ENCODE results near the gene SERPING1. TPM values are rescaled to one million over a fixed set of nuclear protein-coding genes. Genes with fewer than 3 reads are reported as not detected.

The SERPING1 gene
- total and polyA plus RNA-seq, 2 of the 13 experiments (the other 11 are each of a cell fraction or from before 2014, with no cell fraction given): 2.0 to 10.4 TPM

GRCh38 chr11:57622263-57622662 is 24.8 kb downstream of the SERPING1 start:
- ChIA-PET POLR2A (interaction anchor here (1.1 kb wide), 1 partner anchor 24 kb away, joined by 5 read pairs; the partner anchor contains the start of gene SERPING1), CTCF (ENCODE audit: low intra/inter-chr PET ratio, low total read pairs) (no interaction called here)
- no TSS peak for BruUV-seq (replicated peaks)
- Histone ChIP-seq H3K9ac (ENCODE audit: insufficient read depth, low read depth, low read length) (no peak overlapping the region), H3K9me3 (ENCODE audit: low read length) (peaks cover 20% of the 10 kb centered on the region), H3K79me2 (ENCODE audit: insufficient read depth, low read length) (no peaks in the 10 kb centered on the region), H4K20me1 (ENCODE audit: insufficient read depth, low read length) (no peaks in the 10 kb centered on the region), H3K36me3 (replicated peaks in 1 of 2; ENCODE audit: control insufficient read depth in 1 of 2, insufficient read depth in 2 of 2, low read length in 2 of 2) (no peaks in the 10 kb centered on the region), H3K4me2 (ENCODE audit: low read depth, low read length) (no peak overlapping the region), H3K27ac (ENCODE audit: extremely low read length, insufficient read depth, low read length) (no peak overlapping the region), H3K4me3 (replicated peaks in 1 of 3; ENCODE audit: insufficient read depth in 1 of 3, low read depth in 2 of 3, low read length in 3 of 3) (no peak overlapping the region), H3K27me3 (ENCODE audit: control insufficient read depth in 1 of 2, insufficient read depth in 2 of 2, low read length in 2 of 2) (no peaks in the 10 kb centered on the region), H3K4me1 (ENCODE audit: insufficient read depth, low read length) (peaks cover 9% of the 10 kb centered on the region), H2AFZ (ENCODE audit: low read length) (no peak overlapping the region)
- no peak for ATAC-seq
- WGBS (ENCODE audit: low lambda C conversion rate): 58% methylated on average over 3 of the region's 3 CpGs
- in situ Hi-C loops (cut with HindIII; ENCODE audit: extremely low pct_ligation_motif_present, low pct_unique_long_range_greater_than_20kb) (no loop called here), intact Hi-C loops (cut with micrococcal nuclease; ENCODE audit: unreplicated experiment) (no loop called here)
- TF ChIP-seq EHMT2 (IDR thresholded peaks at IDR 0.05; ENCODE audit: borderline replicate concordance, low read depth, low read length) (no peak), ZSCAN9 (CRISPR knock-in tag; IDR thresholded peaks at IDR 0.05; ENCODE audit: borderline replicate concordance) (no peak), ZFP90 (CRISPR knock-in tag; IDR thresholded peaks at IDR 0.05; ENCODE audit: borderline replicate concordance) (no peak), ZNF772 (CRISPR knock-in tag; IDR thresholded peaks at IDR 0.05) (no peak), ZC3H4 (CRISPR knock-in tag; IDR thresholded peaks at IDR 0.05; ENCODE audit: borderline replicate concordance) (no peak), CCAR2 (optimal IDR thresholded peaks at IDR 0.05; ENCODE audit: low read depth, low read length) (no peak), SIX1 (CRISPR knock-in tag; IDR thresholded peaks at IDR 0.05; ENCODE audit: borderline replicate concordance) (no peak), BATF2 (CRISPR knock-in tag; IDR thresholded peaks at IDR 0.05) (no peak)
- TF ChIP-seq, protein P1, sequence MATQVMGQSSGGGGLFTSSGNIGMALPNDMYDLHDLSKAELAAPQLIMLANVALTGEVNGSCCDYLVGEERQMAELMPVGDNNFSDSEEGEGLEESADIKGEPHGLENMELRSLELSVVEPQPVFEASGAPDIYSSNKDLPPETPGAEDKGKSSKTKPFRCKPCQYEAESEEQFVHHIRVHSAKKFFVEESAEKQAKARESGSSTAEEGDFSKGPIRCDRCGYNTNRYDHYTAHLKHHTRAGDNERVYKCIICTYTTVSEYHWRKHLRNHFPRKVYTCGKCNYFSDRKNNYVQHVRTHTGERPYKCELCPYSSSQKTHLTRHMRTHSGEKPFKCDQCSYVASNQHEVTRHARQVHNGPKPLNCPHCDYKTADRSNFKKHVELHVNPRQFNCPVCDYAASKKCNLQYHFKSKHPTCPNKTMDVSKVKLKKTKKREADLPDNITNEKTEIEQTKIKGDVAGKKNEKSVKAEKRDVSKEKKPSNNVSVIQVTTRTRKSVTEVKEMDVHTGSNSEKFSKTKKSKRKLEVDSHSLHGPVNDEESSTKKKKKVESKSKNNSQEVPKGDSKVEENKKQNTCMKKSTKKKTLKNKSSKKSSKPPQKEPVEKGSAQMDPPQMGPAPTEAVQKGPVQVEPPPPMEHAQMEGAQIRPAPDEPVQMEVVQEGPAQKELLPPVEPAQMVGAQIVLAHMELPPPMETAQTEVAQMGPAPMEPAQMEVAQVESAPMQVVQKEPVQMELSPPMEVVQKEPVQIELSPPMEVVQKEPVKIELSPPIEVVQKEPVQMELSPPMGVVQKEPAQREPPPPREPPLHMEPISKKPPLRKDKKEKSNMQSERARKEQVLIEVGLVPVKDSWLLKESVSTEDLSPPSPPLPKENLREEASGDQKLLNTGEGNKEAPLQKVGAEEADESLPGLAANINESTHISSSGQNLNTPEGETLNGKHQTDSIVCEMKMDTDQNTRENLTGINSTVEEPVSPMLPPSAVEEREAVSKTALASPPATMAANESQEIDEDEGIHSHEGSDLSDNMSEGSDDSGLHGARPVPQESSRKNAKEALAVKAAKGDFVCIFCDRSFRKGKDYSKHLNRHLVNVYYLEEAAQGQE (IDR thresholded peaks at IDR 0.05; ENCODE audit: borderline replicate concordance in 1 of 2, low read depth in 1 of 2, low read length in 2 of 2): no peak
- DNase-seq (ENCODE audit: low spot score): no peak
- FAIRE-seq: no peak
